Measurements from ENCODE around the gene ZDHHC8.

DNA sequence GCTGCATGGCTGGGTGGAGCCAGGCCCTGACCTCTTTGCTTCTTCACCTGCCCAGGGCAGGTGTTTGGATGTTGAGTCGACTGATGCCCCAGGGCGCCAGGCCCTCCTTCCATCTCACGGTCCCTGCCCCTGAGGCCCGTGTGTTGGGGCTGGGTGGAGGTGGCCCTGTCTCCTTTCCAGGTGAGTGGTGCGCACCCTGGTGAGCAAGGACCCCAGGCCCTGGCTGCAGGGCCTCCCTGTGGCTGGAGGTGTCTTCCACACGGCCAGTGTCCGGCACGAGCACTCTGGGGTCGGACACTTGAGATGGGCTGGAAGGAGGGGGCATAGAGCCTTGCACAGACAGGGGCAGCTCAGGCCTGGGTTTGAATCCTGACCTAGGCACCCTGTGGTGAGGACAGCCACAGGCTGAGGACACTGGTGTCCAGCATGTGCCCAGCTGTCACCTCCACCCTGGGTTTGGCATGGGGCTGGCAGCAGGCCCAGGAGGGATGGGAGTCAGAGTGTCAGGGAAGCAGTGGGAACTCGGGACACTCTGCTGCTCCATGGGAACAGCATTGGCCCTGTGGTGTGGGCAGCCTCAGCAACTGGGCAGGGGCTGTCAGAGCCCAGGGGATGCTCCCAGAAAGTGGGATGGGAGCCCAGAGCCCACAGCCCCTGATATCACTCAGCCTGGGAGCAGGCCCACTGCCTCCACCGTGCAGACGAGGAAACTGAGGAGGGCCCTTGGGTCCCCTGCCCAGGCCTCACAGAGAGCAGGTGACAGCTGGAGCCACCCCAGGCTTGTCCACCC, 56.4 kb downstream of the ZDHHC8 start:
- TF ChIP-seq, protein P1, sequence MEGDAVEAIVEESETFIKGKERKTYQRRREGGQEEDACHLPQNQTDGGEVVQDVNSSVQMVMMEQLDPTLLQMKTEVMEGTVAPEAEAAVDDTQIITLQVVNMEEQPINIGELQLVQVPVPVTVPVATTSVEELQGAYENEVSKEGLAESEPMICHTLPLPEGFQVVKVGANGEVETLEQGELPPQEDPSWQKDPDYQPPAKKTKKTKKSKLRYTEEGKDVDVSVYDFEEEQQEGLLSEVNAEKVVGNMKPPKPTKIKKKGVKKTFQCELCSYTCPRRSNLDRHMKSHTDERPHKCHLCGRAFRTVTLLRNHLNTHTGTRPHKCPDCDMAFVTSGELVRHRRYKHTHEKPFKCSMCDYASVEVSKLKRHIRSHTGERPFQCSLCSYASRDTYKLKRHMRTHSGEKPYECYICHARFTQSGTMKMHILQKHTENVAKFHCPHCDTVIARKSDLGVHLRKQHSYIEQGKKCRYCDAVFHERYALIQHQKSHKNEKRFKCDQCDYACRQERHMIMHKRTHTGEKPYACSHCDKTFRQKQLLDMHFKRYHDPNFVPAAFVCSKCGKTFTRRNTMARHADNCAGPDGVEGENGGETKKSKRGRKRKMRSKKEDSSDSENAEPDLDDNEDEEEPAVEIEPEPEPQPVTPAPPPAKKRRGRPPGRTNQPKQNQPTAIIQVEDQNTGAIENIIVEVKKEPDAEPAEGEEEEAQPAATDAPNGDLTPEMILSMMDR (IDR thresholded peaks at IDR 0.05), result no peak
- TF ChIP-seq EP300 (IDR thresholded peaks at IDR 0.05), result no peak
- no peak for TF ChIP-seq ELK1 (IDR thresholded peaks at IDR 0.05; ENCODE audit: low read depth, low read length)
- no peak for TF ChIP-seq FOSL2 (IDR thresholded peaks at IDR 0.05)
- no peak for TF ChIP-seq FOSL2 (CRISPR knock-in tag; IDR thresholded peaks at IDR 0.05)
- no peak for TF ChIP-seq KDM1A (IDR thresholded peaks at IDR 0.05; ENCODE audit: low read depth)
- no peak for TF ChIP-seq RARB (CRISPR knock-in tag; IDR thresholded peaks at IDR 0.05)
- no peak for TF ChIP-seq CHD2 (IDR thresholded peaks at IDR 0.05; ENCODE audit: low read length, partially characterized antibody)
- TF ChIP-seq MYC (IDR thresholded peaks at IDR 0.05; ENCODE audit: borderline replicate concordance, low read length), result no peak
- no peak for TF ChIP-seq RAD21 (conservative IDR thresholded peaks at IDR 0.05 in 1 of 2, IDR thresholded peaks at IDR 0.05 in 1 of 2)
- no peak for TF ChIP-seq TP53 (CRISPR knock-in tag; IDR thresholded peaks at IDR 0.05)

Data from A549 (cell line).